ENCODE data around the gene THAP4.

DNA sequence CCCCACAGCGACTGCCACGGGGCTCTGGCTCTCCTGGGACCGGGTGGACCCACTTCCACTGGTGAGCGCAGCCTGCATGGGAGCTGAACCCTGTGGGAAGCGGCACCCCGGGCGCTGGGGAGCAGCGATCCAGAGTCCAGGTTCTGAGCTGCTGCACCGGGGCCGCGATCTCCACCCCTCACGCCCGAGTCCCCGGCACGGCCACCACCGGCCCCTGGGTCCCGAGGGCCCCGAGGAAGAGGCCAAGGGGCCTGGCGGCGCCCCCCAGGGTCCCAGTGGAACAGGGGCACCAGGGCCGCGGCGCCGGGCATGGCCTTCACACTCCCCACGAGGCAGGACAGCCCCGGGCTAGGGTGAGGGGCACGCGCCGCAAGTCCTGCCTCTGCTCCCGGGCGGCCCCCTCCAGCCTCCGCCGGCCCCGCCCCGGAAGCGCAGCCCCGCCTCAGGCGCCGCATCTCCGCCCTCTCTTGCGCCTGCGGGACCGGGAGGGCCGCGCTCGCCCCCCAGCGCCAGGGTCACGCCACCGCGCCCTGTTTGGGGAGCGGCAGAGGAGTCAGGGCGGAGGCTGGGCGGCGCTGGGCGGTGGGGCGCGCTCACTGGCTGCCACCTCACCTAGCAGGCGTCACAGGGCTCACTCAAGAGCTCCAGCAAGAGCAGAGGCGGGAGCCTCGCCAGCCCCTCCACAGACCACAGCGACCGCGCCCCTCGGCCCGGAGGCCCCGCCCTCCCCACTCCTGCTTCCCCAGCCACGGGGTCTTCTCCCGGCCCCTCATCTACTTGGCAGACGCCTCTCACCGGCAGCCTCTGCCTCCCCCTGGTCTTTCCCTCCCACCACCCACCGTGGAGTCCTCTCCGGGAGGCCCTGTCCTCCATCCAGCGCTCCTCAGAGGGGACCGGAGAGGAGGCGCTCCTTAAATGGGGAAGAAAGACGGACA is 26.8 kb downstream of the THAP4 start:
- TF ChIP-seq CTCF (IDR thresholded peaks at IDR 0.05; ENCODE audit: insufficient read depth, low read length) (no peak), REST (IDR thresholded peaks at IDR 0.05; ENCODE audit: insufficient replicate concordance, low read depth) (no peak), POLR2AphosphoS5 (IDR thresholded peaks at IDR 0.05; ENCODE audit: low read depth) (no peak), GABPA (IDR thresholded peaks at IDR 0.05; ENCODE audit: low read depth) (no peak), SPI1 (IDR thresholded peaks at IDR 0.05; ENCODE audit: borderline replicate concordance, low read depth) (no peak)
